HG03039 (cell line): ENCODE results near the gene VAC14.

Experiments used
- ATAC-seq: cut with Tn5 transposase; IDR thresholded peaks from one replicate; pipeline ENCODE4 v1.9.1; 2021; ENCODE audit warnings: mild to moderate bottlenecking, moderate library complexity; ENCODE audit not compliant: unreplicated experiment

Gene VAC14

GRCh38 chr16:70786020-70786755 lies 14.8 kb downstream of the VAC14 start:
- ATAC-seq, result no peak

GRCh38 chr16:70784692-70785555 lies 16.0 kb downstream of the VAC14 start:
- ATAC-seq, result no peak

GRCh38 chr16:70782237-70782636 lies 18.7 kb downstream of the VAC14 start:
- no peak for ATAC-seq

- no peak for ATAC-seq
Observed at GRCh38 chr16:70781800-70782199, 19.2 kb downstream of the VAC14 start.

- no peak for ATAC-seq
Observed at GRCh38 chr16:70780546-70780945, 20.4 kb downstream of the VAC14 start.

GRCh38 chr16:70779361-70779760 lies 21.6 kb downstream of the VAC14 start:
- no peak for ATAC-seq

- ATAC-seq, result no peak
Observed at GRCh38 chr16:70778901-70779309, 22.1 kb downstream of the VAC14 start.

GRCh38 chr16:70777973-70778406 lies 23.0 kb downstream of the VAC14 start:
- ATAC-seq, result no peak

GRCh38 chr16:70777496-70777895 lies 23.5 kb downstream of the VAC14 start:
- no peak for ATAC-seq

- ATAC-seq, result no peak
Observed at GRCh38 chr16:70775399-70775798, 25.6 kb downstream of the VAC14 start.

GRCh38 chr16:70774261-70774660 lies 26.7 kb downstream of the VAC14 start:
- no peak for ATAC-seq

GRCh38 chr16:70772493-70772892 lies 28.5 kb downstream of the VAC14 start:
- no peak for ATAC-seq

GRCh38 chr16:70770626-70771552 lies 30.1 kb downstream of the VAC14 start:
- no peak for ATAC-seq

- ATAC-seq, result no peak
Observed at GRCh38 chr16:70770291-70770625, 30.7 kb downstream of the VAC14 start.

GRCh38 chr16:70769761-70770160 lies 31.2 kb downstream of the VAC14 start:
- ATAC-seq, result no peak

GRCh38 chr16:70769131-70769530 lies 31.8 kb downstream of the VAC14 start:
- ATAC-seq, result no peak

GRCh38 chr16:70768203-70768580 lies 32.8 kb downstream of the VAC14 start:
- ATAC-seq, result no peak

- no peak for ATAC-seq
Observed at GRCh38 chr16:70767377-70768202, 33.4 kb downstream of the VAC14 start.

- no peak for ATAC-seq
Observed at GRCh38 chr16:70766658-70767057, 34.3 kb downstream of the VAC14 start.

- no peak for ATAC-seq
Observed at GRCh38 chr16:70766176-70766575, 34.8 kb downstream of the VAC14 start.
